CD1c-positive myeloid dendritic cell (primary cell): ENCODE results near the gene IL15RA.

Experiments used
- DNase-seq: peaks from one replicate; pipeline ENCODE4 v3.0.0-alpha.2; 2016; ENCODE audit errors: extremely low spot score

Gene IL15RA, protein sequence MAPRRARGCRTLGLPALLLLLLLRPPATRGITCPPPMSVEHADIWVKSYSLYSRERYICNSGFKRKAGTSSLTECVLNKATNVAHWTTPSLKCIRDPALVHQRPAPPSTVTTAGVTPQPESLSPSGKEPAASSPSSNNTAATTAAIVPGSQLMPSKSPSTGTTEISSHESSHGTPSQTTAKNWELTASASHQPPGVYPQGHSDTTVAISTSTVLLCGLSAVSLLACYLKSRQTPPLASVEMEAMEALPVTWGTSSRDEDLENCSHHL

GRCh38 chr10:5977471-5978229 is at the start of gene IL15RA:
TSS of gene IL15RA (minus strand) at chr10:5977543. CDS start at chr10:5977492, 51 bp downstream.
- peak; percentile 79 for DNase-seq

DNA sequence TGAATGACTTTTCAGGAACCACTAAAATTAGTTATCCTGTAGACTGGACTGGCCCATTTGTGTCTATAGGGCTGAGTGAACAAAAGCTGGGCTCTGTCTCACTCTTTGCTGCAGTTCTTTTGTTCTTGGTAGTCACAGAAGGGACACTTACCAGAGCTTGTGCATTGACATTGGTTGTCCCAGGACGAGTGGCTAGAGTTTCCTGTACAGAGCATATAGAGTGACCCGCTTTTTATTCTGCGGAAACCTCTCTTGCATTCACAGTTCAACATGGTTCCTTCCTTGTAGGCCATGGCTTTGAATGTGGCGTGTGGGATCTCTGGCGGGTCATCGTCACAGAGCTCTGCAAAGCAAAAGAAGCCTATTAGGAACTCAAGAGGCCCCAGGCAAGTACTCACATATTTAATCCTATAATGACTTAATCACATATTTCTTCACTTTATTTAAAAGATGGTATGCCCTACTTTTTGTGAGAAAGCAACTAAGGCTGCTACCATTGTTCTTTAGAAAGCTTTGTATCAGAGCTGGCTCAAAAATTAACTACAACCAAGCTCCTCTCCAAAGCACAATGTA is 48.4 kb upstream of the IL15RA start:
- no peak for DNase-seq

- no peak for DNase-seq
Measured at GRCh38 chr10:6024334-6024682, 47.0 kb upstream of the IL15RA start.

- DNase-seq = no peak
Measured at GRCh38 chr10:6023661-6024333, 46.5 kb upstream of the IL15RA start.

DNA sequence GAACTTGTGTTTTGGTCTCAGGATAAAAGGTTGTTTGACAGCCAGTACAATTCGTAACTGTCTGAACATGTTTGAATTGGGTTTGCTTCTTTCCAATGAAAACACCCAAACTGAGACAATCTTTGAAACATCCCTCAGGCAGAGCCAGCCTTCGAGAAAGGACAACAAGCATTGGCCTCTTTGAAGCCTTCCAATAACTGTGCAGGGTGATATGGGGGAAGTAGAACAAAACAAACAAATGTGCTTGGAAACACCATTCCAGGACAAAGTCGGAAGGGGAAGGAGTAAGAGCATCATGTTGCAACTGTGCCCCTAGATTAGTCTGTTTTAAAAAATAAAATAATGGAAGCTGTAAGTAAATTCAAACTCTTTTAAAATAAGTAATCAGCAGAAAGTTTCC is 45.3 kb upstream of the IL15RA start:
- no peak for DNase-seq

GRCh38 chr10:6020826-6021225 is 43.5 kb upstream of the IL15RA start:
- no peak for DNase-seq

DNA sequence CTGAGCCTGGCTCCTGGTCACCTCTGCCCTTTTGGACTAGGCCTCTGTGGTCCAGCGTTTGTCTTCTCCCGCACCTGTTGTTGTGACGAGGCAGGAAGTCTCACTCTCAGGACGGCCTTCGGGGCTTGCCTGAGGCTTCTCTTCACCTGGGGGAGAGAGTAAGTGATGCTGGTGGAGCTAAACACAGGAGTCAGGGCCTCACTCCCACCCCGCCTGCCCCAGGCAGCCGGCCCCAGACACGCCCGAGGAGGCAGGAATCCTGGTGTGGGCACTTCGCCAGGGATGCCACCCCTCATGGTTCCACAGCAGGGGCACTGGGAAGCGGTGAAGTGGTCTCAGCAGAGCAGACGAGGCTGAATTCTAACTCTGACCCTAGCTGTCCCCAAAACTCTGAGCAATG is 42.5 kb upstream of the IL15RA start:
- DNase-seq = no peak

DNA sequence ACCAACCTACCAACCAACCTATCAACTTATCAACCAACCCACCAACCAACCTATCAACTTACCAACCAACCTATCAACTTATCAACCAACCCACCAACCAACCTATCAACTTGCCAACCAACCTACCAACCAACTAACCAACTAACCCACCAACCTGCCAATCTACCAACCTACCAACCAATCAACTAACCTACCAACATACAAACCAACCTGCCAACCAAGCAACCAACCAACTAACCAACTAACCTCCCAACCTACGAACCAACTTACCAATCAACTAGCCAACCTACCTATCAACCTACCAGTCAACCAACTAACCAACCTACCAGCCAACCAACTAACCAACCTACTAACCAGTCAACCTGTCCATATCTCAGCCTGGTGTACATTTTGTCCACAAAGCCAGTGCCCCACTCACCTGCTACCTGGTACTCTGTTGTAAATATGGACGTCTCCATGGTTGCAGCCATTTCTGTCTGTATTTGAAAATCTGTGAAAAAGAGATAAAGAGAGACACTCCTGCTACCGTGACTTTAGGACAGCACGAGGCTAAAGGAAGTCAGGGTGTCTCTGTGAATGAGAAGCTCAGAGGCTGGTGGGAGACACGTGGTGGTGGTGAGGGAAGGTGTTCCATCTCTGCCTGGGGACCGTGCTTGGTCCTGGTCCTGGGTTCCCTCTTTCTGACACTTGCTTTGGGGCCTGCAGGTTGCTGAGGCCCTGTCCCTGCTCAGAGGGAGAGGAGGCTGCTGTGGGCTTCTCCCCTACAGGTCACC is 41.9 kb upstream of the IL15RA start:
- no peak for DNase-seq

- DNase-seq = no peak
Measured at GRCh38 chr10:6018422-6018821, 41.1 kb upstream of the IL15RA start.

DNA sequence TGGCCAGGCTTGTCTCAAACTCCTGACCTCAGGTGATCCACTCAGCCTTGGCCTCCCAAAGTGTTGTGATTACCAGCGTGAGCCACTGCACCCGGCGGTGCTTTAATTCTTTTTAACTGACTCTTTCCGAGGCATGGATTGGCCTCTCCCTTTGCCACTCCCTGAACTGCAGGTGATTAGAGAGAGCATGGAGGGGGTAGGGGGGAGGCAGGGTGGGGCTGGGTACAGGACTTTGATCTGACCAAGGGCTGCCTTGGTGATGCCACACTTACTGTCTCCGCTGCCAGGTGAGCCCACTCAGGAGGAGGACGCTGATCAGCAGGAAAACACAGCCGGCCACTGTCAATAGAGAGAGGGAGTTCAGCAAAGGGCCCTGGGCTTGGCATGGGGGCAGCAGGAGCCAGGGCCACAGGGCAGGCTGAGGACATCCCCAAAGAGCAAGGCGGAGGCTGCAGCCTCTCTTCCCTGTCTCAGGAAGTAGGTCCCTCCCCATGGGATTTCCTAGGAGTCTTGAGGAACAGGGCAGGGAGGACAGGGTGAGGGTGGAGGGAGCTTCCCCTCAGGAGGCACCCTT is 40.5 kb upstream of the IL15RA start:
- DNase-seq = no peak

- DNase-seq = peak; percentile 60
Measured at GRCh38 chr10:6014241-6014761, 37.0 kb upstream of the IL15RA start.

GRCh38 chr10:6013413-6014192 is 36.3 kb upstream of the IL15RA start:
- DNase-seq = no peak

GRCh38 chr10:6012121-6012905 is 35.0 kb upstream of the IL15RA start:
- DNase-seq = no peak

DNA sequence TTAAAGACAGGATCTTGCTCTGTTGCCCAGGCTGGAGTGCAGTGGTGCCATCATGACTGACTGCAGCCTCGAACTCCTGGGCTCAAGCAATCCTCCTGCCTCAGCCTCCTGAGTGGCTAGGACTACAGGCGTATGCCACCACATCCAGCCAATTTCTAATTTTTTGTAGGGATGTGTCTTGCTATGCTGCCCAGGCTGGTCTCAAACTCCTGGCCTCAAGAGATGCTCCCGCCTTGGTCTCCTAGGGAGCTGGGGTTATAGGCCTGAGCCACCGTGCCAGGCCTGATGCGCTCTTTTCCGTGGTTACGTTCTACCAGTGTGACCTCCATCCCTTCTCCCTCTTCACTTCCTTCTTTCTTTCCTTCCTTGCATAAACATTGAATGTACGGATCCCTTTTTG is 34.2 kb upstream of the IL15RA start:
- no peak for DNase-seq

DNA sequence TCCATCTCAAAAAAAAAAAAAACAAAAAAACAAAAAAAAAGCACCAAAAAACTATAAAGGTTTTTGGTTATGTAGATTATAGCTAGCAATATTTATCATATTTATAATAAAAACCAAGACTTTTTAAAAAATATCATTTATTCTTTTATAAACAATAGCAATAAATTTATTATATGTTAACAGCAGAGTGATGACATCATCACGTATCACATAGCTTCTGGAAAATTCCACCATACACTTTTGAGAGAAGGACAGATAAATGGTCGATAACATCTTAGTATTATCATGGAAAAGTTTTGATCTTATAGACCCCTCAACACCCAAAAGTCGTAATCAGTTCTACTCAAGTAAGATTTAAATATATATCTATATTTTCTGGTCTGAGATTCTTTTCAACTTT is 33.2 kb upstream of the IL15RA start:
- no peak for DNase-seq

DNA sequence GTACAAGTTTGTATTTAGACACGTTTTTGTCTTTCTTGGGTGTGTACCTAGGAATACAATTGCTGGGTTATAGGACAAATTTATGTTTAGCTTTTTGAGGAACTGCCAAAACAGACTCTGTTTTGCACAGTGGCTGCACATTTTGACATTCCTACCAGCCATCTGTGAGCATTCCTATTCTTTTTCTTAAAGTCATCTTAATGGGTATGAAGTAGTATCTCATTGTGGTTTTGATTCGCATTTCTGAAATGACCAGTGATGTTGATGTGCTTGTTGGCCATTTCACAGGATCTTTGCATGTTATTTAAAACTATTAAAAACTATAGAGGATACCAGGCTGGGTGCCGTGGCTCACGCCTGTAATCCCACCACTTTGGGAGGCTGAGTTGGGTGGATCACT is 32.6 kb upstream of the IL15RA start:
- no peak for DNase-seq

- DNase-seq = peak; percentile 6
Measured at GRCh38 chr10:6009150-6009549, 31.8 kb upstream of the IL15RA start.

- no peak for DNase-seq
Measured at GRCh38 chr10:6008497-6009142, 31.3 kb upstream of the IL15RA start.

GRCh38 chr10:6006991-6007390 is 29.6 kb upstream of the IL15RA start:
- no peak for DNase-seq
